ENCODE results near the gene TNPO1. TPM values are rescaled to one million over a fixed set of nuclear protein-coding genes. Genes with fewer than 3 reads are reported as not detected.

Gene TNPO1
- total and polyA plus RNA-seq, 2 of the 13 experiments (the other 11 are each of a cell fraction or from before 2014, with no cell fraction given), result 26.7 to 123 TPM

- TF ChIP-seq ZNF788 (CRISPR knock-in tag; IDR thresholded peaks at IDR 0.05; ENCODE audit: borderline replicate concordance) (no peak), FLYWCH1 (CRISPR knock-in tag; IDR thresholded peaks at IDR 0.05) (no peak), ZNF432 (CRISPR knock-in tag; IDR thresholded peaks at IDR 0.05; ENCODE audit: borderline replicate concordance) (no peak), PBX2 (CRISPR knock-in tag; IDR thresholded peaks at IDR 0.05) (no peak), KIAA2018 (CRISPR knock-in tag; IDR thresholded peaks at IDR 0.05; ENCODE audit: borderline replicate concordance) (no peak), SIN3B (IDR thresholded peaks at IDR 0.05; ENCODE audit: low read length) (no peak), HMGXB3 (CRISPR knock-in tag; IDR thresholded peaks at IDR 0.05; ENCODE audit: borderline replicate concordance) (no peak), SIN3A (IDR thresholded peaks at IDR 0.05; ENCODE audit: borderline replicate concordance, low read depth, low read length) (0 out of 2 replicates have a peak, but pooled peaks have one; percentile 59), CBFB (CRISPR knock-in tag; IDR thresholded peaks at IDR 0.05) (no peak), ZNF331 (CRISPR knock-in tag; IDR thresholded peaks at IDR 0.05) (no peak), PBX3 (CRISPR knock-in tag; IDR thresholded peaks at IDR 0.05; ENCODE audit: borderline replicate concordance) (no peak), MAFF (IDR thresholded peaks at IDR 0.05; ENCODE audit: low read depth, low read length) (no peak), SIX4 (CRISPR knock-in tag; IDR thresholded peaks at IDR 0.05) (no peak), SSRP1 (CRISPR knock-in tag; IDR thresholded peaks at IDR 0.05) (no peak)
Measured at GRCh38 chr5:72956324-72957140, 140.1 kb downstream of the TNPO1 start (continued).
